ENCODE data around the gene HIGD1C. TPM values are rescaled to one million over a fixed set of nuclear protein-coding genes. Genes with fewer than 3 reads are reported as not detected.

HIGD1C gene
- total RNA-seq, 4 donors from 2014 or later: not detected

DNA sequence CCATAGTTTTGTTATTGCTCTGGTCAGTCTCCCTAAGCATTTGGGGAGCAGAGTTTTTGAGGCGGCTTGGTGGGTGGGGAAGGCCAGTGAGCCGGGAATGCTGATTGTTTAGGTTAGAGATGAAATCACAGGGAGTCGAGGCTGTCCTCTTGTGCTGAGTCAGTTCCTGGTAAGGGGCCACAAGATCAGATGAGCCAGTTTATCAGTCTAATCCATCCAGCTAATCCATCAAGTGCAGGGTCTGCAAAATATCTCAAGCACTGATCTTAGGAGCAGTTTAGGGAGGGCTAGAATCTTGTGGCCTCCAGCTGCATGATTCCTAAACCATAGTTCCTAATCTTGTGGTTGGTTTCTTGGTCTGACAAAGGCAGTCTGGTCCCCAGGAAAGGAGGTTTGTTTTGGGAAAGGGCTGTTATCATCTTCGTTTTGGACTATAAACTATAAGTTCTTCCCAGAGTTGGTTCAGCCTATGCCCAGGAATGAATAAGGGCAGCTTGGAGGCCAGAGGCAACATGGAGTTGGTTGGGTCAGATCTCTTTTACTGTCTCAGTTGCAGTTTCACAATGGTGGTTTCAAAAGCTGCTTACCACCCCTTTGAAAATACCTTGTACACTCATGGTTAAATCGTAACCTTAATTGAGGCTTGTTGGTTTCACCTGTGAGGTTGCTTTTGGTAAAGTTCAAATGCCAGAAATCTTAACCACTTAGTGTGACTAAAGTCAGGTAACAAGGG is 33.6 kb upstream of the HIGD1C start:
- WGBS, 2 donors: 87 to 89% methylated on average over 5 of the region's 5 CpGs
- Histone ChIP-seq H3K4me1 (peaks cover 0 to 19% (median 15%) of the 10 kb centered on the region in 4 donors), H3K27ac (no peak overlapping the region), H3K27me3 (no peaks in the 10 kb centered on the region), H3K36me3 (peaks cover 0 to 5% (median 0%) of the 10 kb centered on the region in 3 donors), H3K4me3 (no peak overlapping the region), H3K9me3 (peaks cover 0 to 26% (median 5%) of the 10 kb centered on the region in 4 donors)
- DNase-seq (ENCODE audit: low spot score in 2 of 2): no peak
- TF ChIP-seq EP300 (IDR thresholded peaks at IDR 0.05) (no peak), POLR2A (IDR thresholded peaks at IDR 0.05) (no peak), CTCF (IDR thresholded peaks at IDR 0.05) (no peak)

- peak overlapping the region in 2 of 4 donors; percentile 8 to 81 for H3K4me3 ChIP-seq
- peaks cover 0 to 23% (median 17%) of the 10 kb centered on the region in 4 donors for H3K4me1 ChIP-seq
- peaks cover 0 to 2% (median 0%) of the 10 kb centered on the region in 3 donors for H3K36me3 ChIP-seq
- H3K27me3 ChIP-seq: no peaks in the 10 kb centered on the region
- DNase-seq (ENCODE audit: low spot score in 2 of 2): no peak
- H3K27ac ChIP-seq: peak overlapping the region; percentile 63 to 93 (median 87)
- H3K9me3 ChIP-seq: no peaks in the 10 kb centered on the region
- no peak for TF ChIP-seq POLR2A (IDR thresholded peaks at IDR 0.05)
- TF ChIP-seq EP300 (IDR thresholded peaks at IDR 0.05): peak in 1 of 2 donors; percentile 82
- WGBS, 2 donors: 6 to 8% methylated on average over 3 of the region's 3 CpGs
These were observed 29.5 kb upstream of the HIGD1C start for GRCh38 chr12:50922820-50923219.

- peak overlapping the region; percentile 60 to 81 (median 66) for H3K4me3 ChIP-seq
- no peaks in the 10 kb centered on the region for H3K9me3 ChIP-seq
- TF ChIP-seq CTCF (IDR thresholded peaks at IDR 0.05) (no peak), EP300 (IDR thresholded peaks at IDR 0.05) (no peak), POLR2A (IDR thresholded peaks at IDR 0.05) (no peak)
- peak overlapping the region; percentile 63 to 93 (median 87) for H3K27ac ChIP-seq
- no peaks in the 10 kb centered on the region for H3K27me3 ChIP-seq
- WGBS, 2 donors: 4 to 13% methylated on average over 8 of the region's 8 CpGs
- no peak for DNase-seq (ENCODE audit: low spot score in 2 of 2)
- H3K36me3 ChIP-seq: peaks cover 0 to 9% (median 0%) of the 10 kb centered on the region in 3 donors
- H3K4me1 ChIP-seq: peaks cover 0 to 24% (median 18%) of the 10 kb centered on the region in 4 donors
These were observed 28.8 kb upstream of the HIGD1C start for GRCh38 chr12:50923361-50924130.

DNA sequence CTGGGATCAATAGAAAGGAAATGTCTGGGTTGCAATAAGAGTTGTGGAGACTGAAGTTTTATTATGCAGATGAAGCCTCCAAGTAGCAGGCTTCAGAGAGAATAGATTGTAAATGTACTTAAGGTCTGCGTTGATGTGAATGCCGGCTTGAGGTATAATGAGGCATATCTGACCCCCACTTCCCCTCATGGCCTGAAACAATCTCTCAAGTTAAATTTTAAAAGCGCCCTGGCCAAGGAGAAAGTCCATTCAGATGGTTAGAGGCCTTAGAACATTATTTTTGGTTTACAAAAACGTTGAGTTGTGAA is 28.3 kb upstream of the HIGD1C start:
- Histone ChIP-seq H3K27me3 (no peaks in the 10 kb centered on the region), H3K36me3 (peaks cover 0 to 15% (median 0%) of the 10 kb centered on the region in 3 donors), H3K27ac (peak overlapping the region; percentile 63 to 93 (median 87)), H3K9me3 (no peaks in the 10 kb centered on the region), H3K4me1 (peaks cover 0 to 28% (median 18%) of the 10 kb centered on the region in 4 donors), H3K4me3 (peak overlapping the region; percentile 60 to 81 (median 66))
- DNase-seq (ENCODE audit: low spot score in 2 of 2): no peak
- 1 to 7% methylated on average over 4 of the region's 4 CpGs for WGBS, 2 donors
- TF ChIP-seq CTCF (IDR thresholded peaks at IDR 0.05) (no peak), POLR2A (IDR thresholded peaks at IDR 0.05) (no peak), EP300 (IDR thresholded peaks at IDR 0.05) (no peak)

DNA sequence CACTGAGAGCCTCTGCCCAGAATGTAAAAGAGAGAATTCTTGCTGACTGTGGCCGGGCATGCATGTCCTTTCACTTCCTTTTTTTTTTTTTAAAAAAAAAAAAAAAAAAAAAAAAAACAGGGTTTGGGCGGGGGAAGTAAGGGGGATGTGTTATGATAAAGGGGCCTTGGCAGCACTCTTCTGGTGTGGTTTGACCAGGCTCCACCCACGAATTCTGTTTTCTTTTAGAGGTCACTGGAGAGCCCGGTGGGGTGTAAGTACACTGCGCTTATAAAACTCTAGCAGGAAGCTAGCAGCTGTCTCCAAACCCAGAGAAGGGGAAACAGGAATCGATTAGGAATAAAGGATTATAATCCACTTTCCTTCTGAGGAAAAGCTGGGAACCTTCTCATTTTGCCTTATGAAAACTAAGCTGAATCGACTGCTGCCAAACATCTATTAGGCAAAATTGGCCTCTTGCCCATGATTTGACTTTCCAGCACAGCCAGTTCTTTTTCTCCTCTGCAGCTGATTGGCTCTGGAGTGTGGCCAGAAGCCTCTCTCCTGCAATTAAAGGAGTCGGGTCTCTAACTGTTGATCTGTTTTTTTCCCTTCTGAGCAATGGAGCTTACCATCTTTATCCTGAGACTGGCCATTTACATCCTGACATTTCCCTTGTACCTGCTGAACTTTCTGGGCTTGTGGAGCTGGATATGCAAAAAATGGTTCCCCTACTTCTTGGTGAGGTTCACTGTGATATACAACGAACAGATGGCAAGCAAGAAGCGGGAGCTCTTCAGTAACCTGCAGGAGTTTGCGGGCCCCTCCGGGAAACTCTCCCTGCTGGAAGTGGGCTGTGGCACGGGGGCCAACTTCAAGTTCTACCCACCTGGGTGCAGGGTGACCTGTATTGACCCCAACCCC is 27.7 kb upstream of the HIGD1C start:
- H3K36me3 ChIP-seq: peaks cover 0 to 20% (median 0%) of the 10 kb centered on the region in 3 donors
- WGBS, 2 donors: 2 to 5% methylated on average over 13 of the region's 13 CpGs
- peak overlapping the region; percentile 63 to 93 (median 87) for H3K27ac ChIP-seq
- H3K9me3 ChIP-seq: no peaks in the 10 kb centered on the region
- peaks cover 0 to 34% (median 18%) of the 10 kb centered on the region in 4 donors for H3K4me1 ChIP-seq
- peak overlapping the region; percentile 60 to 81 (median 66) for H3K4me3 ChIP-seq
- peak; percentile 94 to 99 for DNase-seq (ENCODE audit: low spot score in 2 of 2)
- TF ChIP-seq POLR2A (IDR thresholded peaks at IDR 0.05) (peak in 1 of 2 donors; percentile 35), CTCF (IDR thresholded peaks at IDR 0.05) (no peak), EP300 (IDR thresholded peaks at IDR 0.05) (peak in 1 of 2 donors; percentile 86)
- no peaks in the 10 kb centered on the region for H3K27me3 ChIP-seq
